Skin of body (tissue), 3 donors: ENCODE data around the gene RBM17. TPM values are rescaled to one million over a fixed set of nuclear protein-coding genes. Genes with fewer than 3 reads are reported as not detected.
"Not testable (repeated sequence)": the region's sequence is repeated elsewhere in the genome, so short reads cannot be mapped to it uniquely, and the experiment has no call there.

Experiments
- DNase-seq: peaks from one replicate; lab custom pipeline; 2025; lab: John Stamatoyannopoulos, UW
- small RNA-seq: library from RNA; depleted of rRNA; stranded (forward); fragments of <200 nt; gene quantifications from one replicate; pipeline ENCODE3, GENCODE V24; 2014; ENCODE audit warnings: low replicate concordance
- total RNA-seq: library from RNA; depleted of rRNA; stranded (reverse); fragments of >200 nt; gene quantifications from one replicate; pipeline ENCODE4 v1.2.3, GENCODE V29; 2014

RBM17 gene
- total RNA-seq, 1 donor from 2014 or later: 54.6 TPM

DNA sequence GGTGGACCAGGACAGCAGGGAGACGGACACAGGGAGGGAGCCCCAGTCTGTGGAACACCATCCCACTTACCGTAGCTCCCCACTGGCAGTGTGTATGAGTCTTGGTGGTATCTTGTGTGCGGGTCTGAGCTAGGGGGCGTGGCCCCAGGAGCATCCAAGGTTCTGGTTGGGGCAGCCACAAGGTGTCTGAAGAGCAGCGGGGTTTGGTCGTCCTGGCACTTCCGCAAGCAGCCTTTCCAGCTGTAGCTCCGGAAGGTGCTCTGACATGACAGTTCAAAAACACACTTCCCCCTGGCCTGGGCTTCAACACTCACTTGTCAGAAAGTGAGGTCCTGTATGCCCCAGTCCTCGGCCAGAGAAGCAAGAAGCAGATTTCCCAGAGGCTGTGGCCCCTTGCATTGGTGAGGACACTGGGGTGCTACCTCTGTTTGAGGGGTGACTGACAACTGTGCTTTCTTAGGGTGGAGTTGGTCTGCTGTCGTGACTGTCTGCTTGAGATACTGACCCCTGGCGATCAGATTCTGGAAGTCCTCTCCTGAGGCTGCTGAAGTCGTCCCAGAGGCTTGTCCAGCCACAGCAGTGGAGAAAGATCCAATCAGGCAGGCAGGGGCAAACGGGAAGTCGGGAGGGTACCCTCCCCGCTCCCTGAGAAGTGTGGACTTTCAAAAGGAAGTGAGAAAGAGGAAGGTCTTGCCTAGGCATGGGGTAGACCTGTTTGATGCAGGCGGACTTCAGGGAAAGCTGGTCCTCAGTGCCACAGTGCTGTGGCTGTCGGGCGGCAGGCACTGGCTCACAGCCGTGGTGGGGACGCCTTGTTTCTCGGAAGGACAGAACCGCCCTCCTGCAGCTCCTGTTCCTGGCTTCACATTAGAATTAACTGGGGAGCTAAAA, 62.5 kb downstream of the RBM17 start:
- DNase-seq: peak; percentile 38

DNA sequence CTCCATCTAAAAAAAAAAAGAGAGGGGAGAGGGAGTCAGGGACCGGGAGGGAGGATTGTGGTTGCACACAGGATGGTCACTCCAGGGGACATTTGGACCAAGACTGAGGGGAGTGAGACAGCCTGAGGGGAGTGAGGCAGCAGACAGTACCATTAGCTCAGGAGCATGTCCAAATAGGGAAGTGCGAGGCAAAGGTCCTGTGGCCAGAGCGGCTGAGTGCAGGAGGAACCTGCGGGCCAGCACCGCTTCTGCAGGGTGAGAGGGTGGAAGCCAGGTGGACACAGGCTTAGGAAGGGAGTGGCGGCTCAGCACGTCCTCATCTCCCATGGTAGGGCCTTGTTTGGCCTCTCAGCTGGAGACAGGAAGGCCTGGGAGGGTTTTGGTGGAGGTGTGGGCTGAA, 65.0 kb downstream of the RBM17 start:
- no peak for DNase-seq

DNA sequence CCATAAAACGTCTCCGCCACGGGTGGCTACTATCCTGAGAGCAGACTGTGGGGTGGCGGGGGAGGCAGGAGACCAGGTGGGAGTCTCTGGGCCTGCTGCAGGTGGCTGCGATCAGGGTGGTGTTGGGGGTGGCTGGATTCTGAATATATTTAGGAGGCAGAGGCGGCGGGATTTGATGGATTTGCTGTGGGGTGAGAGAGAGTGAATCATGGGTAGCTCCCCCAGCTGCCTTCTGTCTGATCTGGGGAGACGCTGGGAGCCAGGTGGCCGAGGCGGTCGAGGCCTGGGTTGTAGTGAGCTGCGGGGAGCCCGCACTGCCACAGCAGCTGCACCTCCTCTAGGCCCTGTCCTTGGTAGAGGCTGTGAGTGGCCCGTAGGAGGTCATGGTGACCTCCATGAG, 65.7 kb downstream of the RBM17 start:
- DNase-seq: no peak

DNA sequence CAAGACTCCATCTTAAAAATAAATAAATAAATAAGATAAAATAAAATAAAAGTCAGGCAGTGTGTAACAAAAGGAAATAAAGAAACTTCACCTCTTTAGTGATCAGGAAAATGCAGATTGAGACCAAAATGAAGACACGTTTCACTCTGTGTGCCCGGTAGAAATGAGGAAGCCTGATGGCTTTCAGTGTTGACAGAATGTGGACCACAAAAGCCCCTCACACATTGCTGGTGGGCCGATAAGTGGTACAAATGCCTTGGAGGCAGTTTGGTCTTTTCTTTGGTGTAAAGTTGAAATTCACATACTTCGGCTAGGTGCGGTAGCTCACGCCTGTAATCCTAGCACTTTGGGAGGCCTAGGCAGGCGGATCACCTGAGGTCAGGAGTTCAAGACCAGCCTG, 69.4 kb downstream of the RBM17 start:
- no peak for DNase-seq

DNA sequence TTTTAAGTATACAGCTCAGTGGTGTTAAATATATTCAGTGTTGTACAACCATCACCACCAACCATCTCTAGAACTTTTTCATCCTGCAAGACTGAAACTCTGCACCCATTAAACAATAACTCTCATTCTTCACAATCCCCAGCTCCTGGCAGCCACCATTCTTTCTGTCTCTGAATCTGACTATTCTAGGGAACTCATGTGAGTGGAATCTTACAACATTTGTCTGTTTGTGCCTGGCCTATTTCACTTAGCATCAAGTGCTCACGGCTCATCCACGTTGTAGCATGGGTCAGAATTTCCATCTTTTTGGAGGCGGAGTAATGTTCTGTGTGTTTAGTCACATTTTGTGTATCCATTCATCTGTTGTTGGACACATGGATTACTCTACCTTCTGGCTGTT, 73.1 kb downstream of the RBM17 start:
- no peak for DNase-seq

DNA sequence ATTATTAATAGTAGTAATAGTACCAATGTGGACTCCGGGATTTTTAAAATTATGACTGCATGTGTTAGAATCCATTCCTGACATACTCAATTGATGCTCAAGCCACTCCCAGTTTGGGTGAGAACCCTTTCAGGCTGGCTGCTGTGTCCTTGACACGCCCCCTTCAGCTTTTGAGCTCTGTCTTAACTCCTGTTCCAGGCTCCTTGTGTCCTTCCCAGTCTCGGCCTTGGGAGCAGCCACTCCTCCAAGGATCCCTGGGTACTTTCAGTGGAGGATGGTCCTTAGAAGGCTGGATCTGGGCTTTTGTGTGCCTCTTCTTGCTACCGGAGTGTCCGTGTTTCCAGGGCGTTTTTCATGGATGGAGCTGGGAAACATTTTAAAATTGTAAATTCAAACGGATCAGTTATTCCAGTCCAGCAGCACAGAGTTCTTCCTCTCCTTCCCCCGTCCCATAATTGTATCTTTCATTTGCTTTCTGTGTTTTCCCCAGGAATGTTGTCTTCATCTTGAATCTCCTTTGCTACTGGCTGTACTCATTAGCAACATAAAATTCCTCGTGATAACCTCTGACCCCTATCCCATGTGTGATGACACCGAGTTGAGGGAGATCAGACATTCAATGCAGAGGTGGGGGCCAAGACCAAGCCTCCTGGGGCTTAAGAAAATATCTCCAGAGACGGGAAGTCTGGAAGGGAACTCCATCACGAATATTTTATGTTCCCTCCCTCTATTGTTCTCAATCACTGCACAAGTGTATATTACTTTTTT, 73.9 kb downstream of the RBM17 start:
- no peak for DNase-seq

DNA sequence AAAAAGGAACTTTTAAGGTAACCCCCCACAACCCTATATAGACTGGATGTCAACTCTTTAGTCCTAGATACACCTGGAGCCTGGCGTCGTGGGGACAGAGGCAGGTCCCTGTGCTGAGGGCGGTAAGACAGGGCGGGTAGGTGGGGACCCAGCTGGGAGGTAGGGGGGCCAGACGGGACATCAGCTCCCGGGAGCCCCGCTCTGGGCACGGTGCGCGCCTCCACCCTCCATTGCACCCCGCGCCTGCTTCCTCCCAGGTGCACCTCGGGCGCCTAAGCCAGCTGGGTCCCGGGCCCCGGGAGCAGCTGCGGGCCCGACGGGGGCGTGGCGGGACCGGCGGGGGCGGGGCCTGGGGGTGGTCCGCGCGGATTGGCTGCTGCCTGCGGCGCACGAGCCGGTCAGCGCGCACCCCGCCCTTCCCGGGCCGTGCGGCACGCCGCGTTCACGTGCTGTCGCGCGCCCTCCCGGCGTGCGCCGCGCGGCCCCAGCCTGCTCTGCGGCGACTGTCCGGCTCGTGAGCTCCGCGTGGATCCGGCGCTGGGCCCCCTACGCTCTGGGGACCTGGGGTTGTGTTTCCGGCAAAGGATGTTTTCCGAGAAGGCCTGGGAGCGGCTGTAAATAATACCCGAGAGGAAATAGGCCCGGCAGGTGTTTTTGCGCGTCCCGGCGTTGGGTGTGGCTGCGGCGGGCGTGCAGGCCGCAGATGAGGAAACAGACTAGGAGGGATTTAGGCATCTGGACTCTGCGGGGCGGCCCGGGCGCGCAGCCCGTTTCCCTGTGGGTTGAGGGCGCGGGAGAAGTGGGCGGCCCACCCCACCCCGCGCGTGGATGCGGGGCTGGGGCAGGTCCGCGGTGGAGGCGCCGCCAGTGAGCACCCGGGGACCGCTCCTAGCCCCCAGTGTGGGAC, 74.8 kb downstream of the RBM17 start:
- peak; percentile 88 for DNase-seq

DNA sequence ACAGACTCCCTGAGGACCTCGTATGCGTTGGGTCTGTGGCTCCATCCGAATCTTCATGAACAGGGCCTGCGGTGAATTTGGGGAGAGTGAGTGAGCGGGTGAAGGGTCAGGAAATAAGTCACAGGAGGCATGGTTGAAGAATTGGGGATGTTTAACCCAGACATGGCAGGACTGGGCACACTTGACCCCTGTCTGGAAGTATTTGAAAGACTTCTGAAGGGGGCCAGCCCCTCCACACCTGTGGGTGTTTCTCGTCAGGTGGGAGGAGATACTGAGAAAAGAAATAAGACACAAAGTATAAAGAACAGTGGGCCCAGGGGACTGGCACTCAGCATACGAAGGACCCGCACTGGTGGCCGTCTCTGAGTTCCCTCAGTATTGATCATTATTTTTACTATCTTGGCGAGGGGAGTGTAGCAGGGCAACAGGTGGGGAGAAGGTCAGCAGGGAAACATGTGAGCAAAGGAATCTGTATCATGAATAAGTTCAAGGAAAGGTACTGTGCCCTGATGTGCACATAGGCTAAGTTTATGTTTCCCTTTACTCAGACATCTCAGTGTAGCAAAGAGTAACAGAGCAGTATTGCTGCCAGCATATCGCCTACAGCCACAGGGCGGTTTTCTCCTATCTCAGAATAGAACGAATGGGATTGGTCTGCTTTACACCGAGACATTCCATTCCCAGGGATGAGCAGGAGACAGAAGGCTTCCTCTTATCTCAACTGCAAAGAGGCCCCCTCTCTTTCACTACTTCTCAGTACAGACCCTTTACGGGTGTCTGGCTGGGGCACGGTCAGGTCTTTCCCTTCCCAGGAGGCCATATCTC, 75.6 kb downstream of the RBM17 start:
- DNase-seq: no peak

DNA sequence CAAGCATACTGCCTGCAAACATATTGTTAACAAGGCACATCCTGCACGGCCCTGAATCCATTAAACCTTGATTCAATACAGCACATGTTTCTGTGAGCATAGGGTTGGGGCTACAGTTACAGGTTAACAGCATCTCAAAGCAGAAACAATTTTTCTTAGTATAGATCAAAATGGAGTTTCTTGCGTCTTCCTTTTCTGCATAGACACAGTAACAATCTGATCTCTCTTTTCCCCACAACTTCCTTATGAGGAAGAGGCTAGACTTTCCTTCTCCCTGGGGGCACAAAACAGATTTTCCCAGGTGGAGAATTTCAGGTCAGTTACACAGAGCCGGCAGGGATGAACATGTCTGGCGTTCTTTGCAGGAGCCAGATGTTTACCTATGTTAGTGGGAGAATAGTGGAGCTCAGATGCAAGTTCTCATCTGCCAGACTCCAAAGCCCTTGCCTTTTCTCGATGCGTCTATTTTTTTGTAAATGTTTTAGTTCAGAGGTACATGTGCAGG, 76.4 kb downstream of the RBM17 start:
- no peak for DNase-seq

DNA sequence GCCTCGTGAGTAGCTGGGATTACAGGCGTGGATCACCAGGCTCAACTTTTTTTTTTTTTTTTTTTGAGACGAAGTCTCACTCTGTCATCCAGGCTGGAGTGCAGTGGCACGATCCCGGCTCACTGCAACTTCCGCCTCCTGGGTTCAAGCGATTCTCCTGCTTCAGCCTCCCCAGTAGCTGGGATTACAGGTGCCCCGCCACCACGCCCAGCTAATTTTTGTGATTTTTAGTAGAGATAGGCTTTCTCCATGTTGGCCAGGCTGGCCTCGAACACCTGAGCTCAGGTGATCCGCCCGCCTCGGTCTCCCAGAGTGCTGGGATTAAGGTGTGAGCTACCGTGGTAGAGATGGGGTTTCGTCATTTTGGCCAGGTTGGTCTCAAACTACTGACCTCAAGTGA, 77.1 kb downstream of the RBM17 start:
- not testable (repeated sequence) for DNase-seq

Small RNAs within 50 kb of the gene (small RNA-seq; reads per million reads assigned to genes)
- not detected for gene MIR3155A

Other genes starting within 250 kb of the RBM17 start
- 6.8 TPM for gene ANKRD16, start 199.1 kb upstream of the RBM17 start, total RNA-seq
- gene FBH1, start 198.8 kb upstream of the RBM17 start, total RNA-seq: 56.4 TPM
- gene IL15RA, start 111.5 kb upstream of the RBM17 start, total RNA-seq: 3.6 TPM
- gene IL2RA, start 26.7 kb upstream of the RBM17 start, total RNA-seq: 0.30 TPM
- gene PFKFB3, start 113.9 kb downstream of the RBM17 start, total RNA-seq: 34.1 TPM